Measurements from ENCODE around the gene DZIP1.
"Not testable (repeated sequence)": the region's sequence is repeated elsewhere in the genome, so short reads cannot be mapped to it uniquely, and the experiment has no call there.

Gene DZIP1, protein sequence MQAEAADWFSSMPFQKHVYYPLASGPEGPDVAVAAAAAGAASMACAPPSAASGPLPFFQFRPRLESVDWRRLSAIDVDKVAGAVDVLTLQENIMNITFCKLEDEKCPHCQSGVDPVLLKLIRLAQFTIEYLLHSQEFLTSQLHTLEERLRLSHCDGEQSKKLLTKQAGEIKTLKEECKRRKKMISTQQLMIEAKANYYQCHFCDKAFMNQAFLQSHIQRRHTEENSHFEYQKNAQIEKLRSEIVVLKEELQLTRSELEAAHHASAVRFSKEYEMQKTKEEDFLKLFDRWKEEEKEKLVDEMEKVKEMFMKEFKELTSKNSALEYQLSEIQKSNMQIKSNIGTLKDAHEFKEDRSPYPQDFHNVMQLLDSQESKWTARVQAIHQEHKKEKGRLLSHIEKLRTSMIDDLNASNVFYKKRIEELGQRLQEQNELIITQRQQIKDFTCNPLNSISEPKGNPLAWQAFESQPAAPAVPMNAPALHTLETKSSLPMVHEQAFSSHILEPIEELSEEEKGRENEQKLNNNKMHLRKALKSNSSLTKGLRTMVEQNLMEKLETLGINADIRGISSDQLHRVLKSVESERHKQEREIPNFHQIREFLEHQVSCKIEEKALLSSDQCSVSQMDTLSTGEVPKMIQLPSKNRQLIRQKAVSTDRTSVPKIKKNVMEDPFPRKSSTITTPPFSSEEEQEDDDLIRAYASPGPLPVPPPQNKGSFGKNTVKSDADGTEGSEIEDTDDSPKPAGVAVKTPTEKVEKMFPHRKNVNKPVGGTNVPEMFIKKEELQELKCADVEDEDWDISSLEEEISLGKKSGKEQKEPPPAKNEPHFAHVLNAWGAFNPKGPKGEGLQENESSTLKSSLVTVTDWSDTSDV

DNA sequence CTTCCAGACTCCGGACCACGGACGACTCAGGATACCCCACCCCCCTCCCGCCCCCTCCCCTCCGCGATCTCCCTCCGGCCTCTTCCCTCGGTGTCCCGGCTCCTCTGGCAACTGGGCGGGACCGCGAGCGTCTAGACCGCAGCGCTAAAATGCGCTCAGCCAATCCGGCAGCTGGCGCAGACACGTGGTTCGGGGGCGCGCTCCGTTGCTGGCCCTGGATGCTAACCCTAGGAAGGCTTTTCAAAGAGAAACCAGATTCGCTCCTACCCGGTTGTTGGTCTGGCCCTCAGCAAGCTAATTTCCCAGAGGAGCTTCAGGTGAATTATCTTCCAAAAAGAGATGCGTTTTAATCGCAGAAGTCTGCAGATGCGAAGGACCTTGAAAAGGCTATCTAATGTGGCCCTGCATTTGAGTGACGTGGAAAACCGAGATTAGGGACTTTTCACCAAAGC lies at the start of gene DZIP1:
TSS of gene DZIP1 (minus strand) at position 106 of the 452 bp plus-strand sequence. CDS start 2,677 bp downstream, outside the sequence.
- DNase-seq (ENCODE audit: low read depth in 2 of 2) = no peak

GRCh38 chr13:95690986-95691385 lies 46.5 kb upstream of the DZIP1 start:
- DNase-seq (ENCODE audit: low read depth in 2 of 2) = not testable (repeated sequence)

- DNase-seq (ENCODE audit: low read depth in 2 of 2) = no peak
Observed at GRCh38 chr13:95689582-95689926, 45.0 kb upstream of the DZIP1 start.

- not testable (repeated sequence) for DNase-seq (ENCODE audit: low read depth in 2 of 2)
Observed at GRCh38 chr13:95684960-95685359, 40.5 kb upstream of the DZIP1 start.

- DNase-seq (ENCODE audit: low read depth in 2 of 2) = no peak
Observed at GRCh38 chr13:95684418-95684817, 39.9 kb upstream of the DZIP1 start.

DNA sequence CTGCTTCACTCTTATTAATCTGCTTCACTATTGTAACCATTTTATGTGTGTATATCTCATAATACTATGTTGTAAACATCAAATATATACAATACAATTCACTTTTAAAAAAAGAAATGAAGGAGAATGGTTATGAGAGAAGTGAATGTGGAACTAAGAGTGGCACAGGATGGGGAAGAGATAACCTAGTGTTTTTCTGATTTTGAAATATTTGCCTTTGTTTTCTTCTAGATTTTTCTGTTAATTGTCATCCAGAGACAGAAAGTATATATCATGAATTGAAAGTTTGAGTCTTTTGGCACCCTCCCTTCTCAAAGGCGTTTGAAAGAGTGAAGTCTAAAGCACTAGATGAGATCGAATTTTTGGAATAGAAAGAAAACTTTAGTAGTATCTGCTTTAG lies 35.2 kb upstream of the DZIP1 start:
- no peak for DNase-seq (ENCODE audit: low read depth in 2 of 2)

DNA sequence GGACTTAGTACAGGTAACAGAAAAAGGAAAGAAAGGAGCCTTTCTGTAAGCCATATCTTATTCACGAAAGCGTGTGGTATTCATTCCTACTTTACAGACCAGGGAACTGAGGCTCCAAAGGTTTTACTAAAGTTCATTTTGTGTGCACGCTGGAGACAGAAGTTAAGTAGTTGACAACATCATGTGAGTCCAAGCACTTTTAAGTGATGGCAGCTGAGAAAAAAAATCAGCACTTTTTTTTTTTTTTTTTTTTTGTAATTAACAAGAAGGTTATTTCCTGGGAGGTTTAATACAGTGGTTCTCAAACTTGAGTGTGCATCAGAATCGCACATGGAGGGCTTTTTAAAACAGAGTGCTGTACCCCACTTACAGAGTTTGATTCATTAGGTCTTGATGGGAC lies 34.5 kb upstream of the DZIP1 start:
- DNase-seq (ENCODE audit: low read depth in 2 of 2) = no peak

GRCh38 chr13:95677564-95678266 lies 33.2 kb upstream of the DZIP1 start:
- DNase-seq (ENCODE audit: low read depth in 2 of 2) = peak in 1 of 2 donors; percentile 3

DNA sequence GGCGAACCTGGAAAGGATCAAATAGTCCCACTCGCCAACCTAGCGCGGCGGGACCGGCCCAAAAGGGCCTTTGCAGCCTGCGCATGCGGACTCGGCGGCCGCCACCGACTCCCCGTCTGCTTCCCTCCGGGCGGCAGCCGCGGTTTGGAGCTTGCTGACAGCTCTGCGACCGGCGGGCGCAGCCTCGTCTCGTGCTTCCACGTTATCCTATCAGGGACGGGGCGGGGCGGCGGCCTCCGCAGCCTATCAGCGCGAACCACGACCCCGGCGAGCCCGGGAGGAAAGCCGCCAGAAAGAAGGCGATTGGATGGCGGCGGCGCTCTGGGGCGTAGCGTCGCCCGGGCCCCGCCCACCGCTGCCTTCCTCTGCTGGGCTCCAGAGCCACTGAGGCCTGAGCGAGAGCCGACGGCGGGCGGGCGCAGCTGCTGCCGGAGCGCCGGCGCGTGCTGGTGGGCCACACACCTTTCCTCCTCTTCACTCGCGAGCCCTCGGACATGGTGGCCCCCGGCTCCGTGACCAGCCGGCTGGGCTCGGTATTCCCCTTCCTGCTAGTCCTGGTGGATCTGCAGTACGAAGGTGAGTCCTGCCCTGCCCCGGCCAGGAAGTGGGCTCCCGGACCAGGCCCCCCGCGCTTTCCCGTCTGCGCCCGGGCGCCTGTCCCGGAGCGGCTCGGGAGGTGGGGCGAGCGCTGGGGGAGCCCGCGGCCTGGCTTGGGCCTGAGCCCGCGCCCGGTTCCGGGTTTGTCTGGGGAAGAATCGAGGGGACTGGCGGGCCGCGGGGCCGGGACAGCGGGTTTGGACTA lies 32.5 kb upstream of the DZIP1 start, which contains the start of gene DNAJC3:
TSS of gene DNAJC3 (plus strand) at position 378 of the 802 bp plus-strand sequence. CDS start at position 495, 117 bp downstream.
- peak; percentile 96 to 97 for DNase-seq (ENCODE audit: low read depth in 2 of 2)

DNA sequence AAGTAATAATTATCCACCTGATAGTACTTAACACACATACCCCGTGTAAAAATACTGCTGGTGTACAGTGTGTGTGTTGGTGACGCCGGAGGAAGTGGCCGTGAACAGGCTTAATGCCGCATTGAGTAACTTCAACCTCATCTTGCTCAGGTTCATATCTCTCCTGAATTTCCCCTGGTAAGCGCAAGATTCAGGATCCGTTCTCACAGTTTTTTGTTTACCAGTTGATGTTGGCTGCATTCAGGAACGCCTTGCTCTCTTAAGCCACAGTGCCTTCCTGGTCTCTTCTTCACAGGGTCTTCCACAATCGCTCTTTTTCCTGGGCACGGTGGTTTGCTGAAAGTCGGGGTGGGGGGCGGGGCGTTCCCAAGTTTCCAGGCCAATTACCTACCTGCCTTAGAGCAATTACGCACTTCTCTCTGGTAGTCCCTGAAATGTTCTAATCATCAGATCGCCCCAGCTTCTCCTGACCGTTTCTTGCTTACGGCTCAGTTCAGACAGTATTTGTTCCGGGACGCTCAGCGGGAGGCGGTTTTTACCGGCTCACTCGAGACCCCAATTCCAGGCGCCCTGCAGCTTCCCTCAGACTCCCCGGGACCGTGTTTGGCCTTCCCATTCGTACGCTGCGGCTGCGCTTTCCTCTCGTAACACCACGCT lies 31.7 kb upstream of the DZIP1 start:
- peak in 1 of 2 donors; percentile 0 for DNase-seq (ENCODE audit: low read depth in 2 of 2)

DNA sequence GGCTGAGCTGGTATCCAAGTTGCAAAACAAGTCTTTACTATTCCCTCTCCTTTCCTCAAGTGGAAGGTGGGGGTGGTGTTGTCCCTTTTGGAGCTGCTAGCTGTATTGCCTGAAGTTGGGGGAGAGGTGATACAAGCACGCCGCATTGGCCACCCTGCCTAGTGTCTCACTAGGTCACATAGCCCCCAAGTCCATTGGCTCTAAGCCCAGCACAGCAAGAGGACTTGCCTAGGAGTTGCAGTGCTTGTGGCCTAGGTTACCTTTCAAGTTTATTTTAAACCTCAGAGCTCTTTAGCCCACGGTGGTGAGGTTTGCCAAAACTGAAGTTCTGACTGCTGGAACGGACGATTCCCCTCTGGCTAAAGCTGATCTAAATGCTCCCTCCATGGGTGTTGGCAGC lies 27.1 kb upstream of the DZIP1 start:
- no peak for DNase-seq (ENCODE audit: low read depth in 2 of 2)

DNA sequence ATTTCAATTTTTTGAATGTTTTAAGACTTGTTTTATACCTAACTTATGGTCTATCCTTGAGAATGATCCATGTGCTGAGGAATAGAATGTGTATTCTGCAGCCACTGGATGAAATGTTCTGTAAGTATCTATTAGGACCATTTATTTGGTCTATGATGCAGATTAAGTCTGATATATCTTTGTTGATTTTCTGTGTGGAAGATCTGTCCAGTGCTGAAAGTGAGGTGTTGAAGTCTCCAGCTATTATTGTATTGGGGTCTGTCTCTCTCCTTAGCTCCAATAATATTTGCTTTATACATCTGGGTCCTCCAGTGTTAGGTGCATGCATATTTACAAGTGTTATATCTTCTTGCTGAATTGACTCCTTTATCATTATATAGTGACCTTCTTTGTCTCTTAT lies 22.7 kb upstream of the DZIP1 start:
- DNase-seq (ENCODE audit: low read depth in 2 of 2) = not testable (repeated sequence)

DNA sequence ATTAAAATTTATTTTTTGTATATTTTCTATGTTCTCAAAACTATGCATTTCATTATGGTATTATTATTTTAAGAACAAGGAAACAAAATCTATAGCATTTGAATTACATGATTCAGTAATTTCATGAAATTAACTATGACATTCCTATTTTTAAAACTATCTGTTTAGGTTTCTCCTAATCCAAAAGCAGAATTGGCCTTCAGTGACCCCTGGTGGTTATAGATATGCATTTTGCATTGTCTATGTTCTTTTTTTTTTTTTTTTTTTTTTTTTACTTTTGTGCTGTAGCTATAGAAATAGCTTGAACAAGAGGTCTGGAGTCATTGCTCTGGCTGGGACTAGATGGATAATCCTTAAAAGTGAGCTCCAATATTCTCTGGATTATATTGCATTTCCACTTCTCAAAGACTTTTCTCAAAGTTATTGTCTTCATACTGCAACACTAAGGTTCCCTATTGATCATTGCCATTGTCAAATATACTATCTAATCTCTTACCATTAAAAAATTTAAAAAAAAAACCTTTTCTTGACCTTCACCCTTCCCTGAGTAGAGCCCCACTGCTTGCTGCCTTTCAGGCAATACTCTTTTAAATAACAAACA lies 16.6 kb upstream of the DZIP1 start:
- DNase-seq (ENCODE audit: low read depth in 2 of 2) = peak in 1 of 2 donors; percentile 7

GRCh38 chr13:95659500-95659899 lies 15.0 kb upstream of the DZIP1 start:
- DNase-seq (ENCODE audit: low read depth in 2 of 2) = no peak

DNA sequence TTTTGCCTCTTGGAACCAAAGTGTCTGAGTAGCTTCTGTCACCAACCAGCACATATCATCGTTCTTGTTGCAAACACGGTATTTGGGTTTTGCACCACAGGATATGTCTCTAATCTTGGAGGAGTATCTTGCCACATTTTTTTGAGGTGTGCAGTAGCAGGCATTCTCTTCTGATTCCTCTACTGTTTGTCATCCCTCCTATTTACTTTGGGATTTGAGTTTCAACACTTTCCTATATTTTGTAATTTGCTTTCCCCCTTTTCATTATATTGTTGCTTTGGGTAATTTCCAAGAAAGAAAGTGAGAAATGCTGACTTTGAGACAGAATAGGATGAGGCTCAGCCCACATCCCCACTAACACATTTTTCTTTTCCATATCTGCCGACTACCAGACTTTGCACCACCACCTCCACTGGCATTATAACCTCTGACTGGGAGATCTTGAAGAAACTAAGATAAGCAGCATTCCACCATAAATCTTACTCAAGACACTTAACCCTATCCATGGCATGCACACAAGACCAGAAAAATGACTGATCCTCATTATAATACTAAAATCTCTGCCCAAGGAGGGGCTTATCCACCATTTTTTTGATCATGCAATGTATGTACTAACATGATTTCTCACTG lies 12.0 kb upstream of the DZIP1 start:
- DNase-seq (ENCODE audit: low read depth in 2 of 2) = no peak

DNA sequence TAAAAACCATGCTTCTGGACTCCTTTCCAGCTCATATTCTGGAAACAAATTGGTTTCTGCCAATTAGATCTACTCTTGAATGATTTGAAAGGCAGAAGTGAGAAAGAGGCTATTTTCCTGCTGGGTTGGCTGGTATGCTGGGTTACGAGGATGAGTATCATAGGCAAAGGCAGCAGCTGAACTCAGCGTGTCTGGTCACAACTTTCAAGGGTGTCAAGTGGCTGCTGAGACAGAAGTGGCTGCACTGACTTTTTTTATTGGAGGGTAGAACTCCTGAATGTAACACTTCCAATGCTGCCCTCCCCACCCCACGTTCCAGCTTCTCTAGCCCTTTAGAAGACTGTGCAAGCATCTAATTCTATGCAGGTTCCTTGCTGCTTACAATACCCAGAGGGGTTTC lies 8.3 kb upstream of the DZIP1 start:
- DNase-seq (ENCODE audit: low read depth in 2 of 2) = no peak

DNA sequence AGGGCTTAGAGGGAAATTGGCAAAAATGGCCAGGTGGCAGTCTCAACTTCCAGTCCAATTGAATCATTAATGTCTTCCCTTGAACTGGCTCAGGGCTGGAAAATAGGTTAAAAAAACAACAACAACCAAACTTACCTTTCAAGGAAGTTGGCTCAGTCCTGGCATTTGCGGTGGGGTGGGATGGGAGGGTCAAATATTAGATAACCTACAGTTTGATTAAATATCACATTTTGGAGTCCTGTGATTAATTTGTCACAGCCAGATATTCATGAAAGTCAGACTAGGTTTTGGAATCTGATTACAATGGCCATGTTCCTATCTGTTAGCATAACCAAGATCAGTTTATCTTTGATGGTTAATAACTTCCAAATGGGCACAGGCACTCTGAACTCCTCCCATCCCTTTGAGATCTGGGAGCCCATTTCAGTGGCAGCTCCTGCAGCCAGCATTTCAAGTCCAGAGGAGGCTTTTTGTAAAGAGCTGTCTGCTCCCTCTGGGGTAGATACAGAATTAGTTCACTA lies 7.8 kb upstream of the DZIP1 start:
- no peak for DNase-seq (ENCODE audit: low read depth in 2 of 2)

GRCh38 chr13:95650696-95651095 lies 6.2 kb upstream of the DZIP1 start:
- no peak for DNase-seq (ENCODE audit: low read depth in 2 of 2)

GRCh38 chr13:95647321-95647720 lies 2.8 kb upstream of the DZIP1 start:
- DNase-seq (ENCODE audit: low read depth in 2 of 2) = no peak

All from stimulated activated CD4-positive, alpha-beta T cell treated with anti-CD3 and anti-CD28 coated beads, Interleukin-1b, Interleukin-23, amount 100 ng/mL, for 4 hours (primary cell).